Bronchial smooth muscle cell (primary cell): ENCODE measurements around the gene ANXA10. TPM values are rescaled to one million over a fixed set of nuclear protein-coding genes. Genes with fewer than 3 reads are reported as not detected.

Experiments
- total RNA-seq: library from RNA; depleted of rRNA; stranded (reverse); fragments of >200 nt; gene quantifications from 2 replicates; pipeline ENCODE4 v1.2.1, GENCODE V29; 2014

The ANXA10 gene
- total RNA-seq: 4.6 and 7.4 TPM in 2 replicates

GRCh38 chr4:168092176-168092712, at the start of gene ANXA10:
ANXA10 (plus strand) TSS chr4:168092537; CDS start chr4:168092701, 164 bp downstream.

Other genes with a start within 250 kb of the ANXA10 start
- 15.1 and 21.5 TPM in 2 replicates for gene DDX60, start 226.2 kb downstream of the ANXA10 start, total RNA-seq